ENCODE data around the gene EIF6. TPM values are rescaled to one million over a fixed set of nuclear protein-coding genes. Genes with fewer than 3 reads are reported as not detected.

Gene EIF6
- total and polyA plus RNA-seq, 2 of the 8 experiments (the other 6 are each of a cell fraction or from before 2014, with no cell fraction given) = 184 to 319 TPM

DNA sequence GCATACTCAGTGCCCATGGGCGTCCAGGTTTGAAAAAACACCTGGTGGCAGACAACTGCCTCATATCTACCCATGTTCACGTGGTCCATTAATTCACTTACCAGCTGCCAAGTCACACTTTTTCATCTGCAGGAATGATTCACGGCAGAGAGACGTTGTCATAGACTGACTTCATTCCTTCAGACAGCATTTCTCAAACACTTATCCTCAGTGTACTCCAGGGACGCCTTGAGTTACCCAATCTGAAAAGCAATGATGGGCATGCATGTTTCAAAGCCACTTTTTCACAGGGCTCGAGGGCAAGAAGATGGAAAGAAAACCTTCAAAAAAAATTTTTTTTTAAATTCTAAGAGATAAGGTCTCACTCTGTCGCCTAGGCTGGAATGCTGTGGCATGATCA lies 12.7 kb downstream of the EIF6 start (continued):
- TF ChIP-seq CHD7 (IDR thresholded peaks at IDR 0.05; ENCODE audit: insufficient replicate concordance, low read length) (no peak), TAF7 (optimal IDR thresholded peaks at IDR 0.05; ENCODE audit: borderline replicate concordance, low read depth, low read length) (no peak), SUZ12 (IDR thresholded peaks at IDR 0.05; ENCODE audit: low read length) (no peak), BCL11A (IDR thresholded peaks at IDR 0.05; ENCODE audit: low read depth in 2 of 2, low read length in 2 of 2) (no peak), NRF1 (IDR thresholded peaks at IDR 0.05; ENCODE audit: low read depth, low read length) (no peak), TEAD4 (IDR thresholded peaks at IDR 0.05; ENCODE audit: low read depth, low read length) (no peak), ZNF274 (IDR thresholded peaks at IDR 0.05; ENCODE audit: borderline replicate concordance, extremely low read depth, low read length) (no peak), CREB1 (IDR thresholded peaks at IDR 0.05) (no peak), SRF (IDR thresholded peaks at IDR 0.05; ENCODE audit: low read depth, low read length) (no peak)

All from H1 (cell line).